Neutrophil (primary cell): ENCODE data around the gene AKAP10.

Source experiments
- H3K27ac ChIP-seq: fragments of 200-600 bp; sonication (generic); 2 replicates; pipeline ENCODE4 v1.5.1; 2016; ENCODE audit warnings: mild to moderate bottlenecking, moderate library complexity
- H3K27me3 ChIP-seq: fragments of 200-600 bp; sonication (generic); 2 replicates; pipeline ENCODE4 v1.6.0; 2016; ENCODE audit warnings: mild to moderate bottlenecking
- H3K36me3 ChIP-seq: fragments of 200-600 bp; sonication (generic); 2 replicates; pipeline ENCODE4 v1.5.1; 2017
- H3K4me1 ChIP-seq, 2 experiments: fragments of 200-600 bp in 1 of 2; sonication (generic) in 1 of 2; 1 replicate in 1 of 2; 2 replicates in 1 of 2; pipeline versions ENCODE4 v1.5.1 to v1.6.1; 2013 to 2016; ENCODE audit warnings: low read depth in 1 of 2, low read length in 1 of 2, mild to moderate bottlenecking in 1 of 2, moderate library complexity in 1 of 2; ENCODE audit not compliant: control insufficient read depth in 1 of 2, insufficient read depth in 1 of 2
- H3K4me3 ChIP-seq, 2 experiments: fragments of 200-600 bp in 1 of 2; sonication (generic) in 1 of 2; 1 replicate in 1 of 2; 2 replicates in 1 of 2; pipeline ENCODE4 v1.5.1; 2013 to 2016; ENCODE audit warnings: low read depth in 1 of 2, low read length in 1 of 2, mild to moderate bottlenecking in 1 of 2, moderate library complexity in 1 of 2
- H3K9me3 ChIP-seq: fragments of 200-600 bp; sonication (generic); 2 replicates; pipeline ENCODE4 v1.5.1; 2016
- CTCF ChIP-seq: fragments of 200-600 bp; sonication (generic); IDR thresholded peaks from 2 replicates; pipeline ENCODE4 v1.5.1; 2016; ENCODE audit warnings: antibody characterized with exemption

AKAP10 gene

DNA sequence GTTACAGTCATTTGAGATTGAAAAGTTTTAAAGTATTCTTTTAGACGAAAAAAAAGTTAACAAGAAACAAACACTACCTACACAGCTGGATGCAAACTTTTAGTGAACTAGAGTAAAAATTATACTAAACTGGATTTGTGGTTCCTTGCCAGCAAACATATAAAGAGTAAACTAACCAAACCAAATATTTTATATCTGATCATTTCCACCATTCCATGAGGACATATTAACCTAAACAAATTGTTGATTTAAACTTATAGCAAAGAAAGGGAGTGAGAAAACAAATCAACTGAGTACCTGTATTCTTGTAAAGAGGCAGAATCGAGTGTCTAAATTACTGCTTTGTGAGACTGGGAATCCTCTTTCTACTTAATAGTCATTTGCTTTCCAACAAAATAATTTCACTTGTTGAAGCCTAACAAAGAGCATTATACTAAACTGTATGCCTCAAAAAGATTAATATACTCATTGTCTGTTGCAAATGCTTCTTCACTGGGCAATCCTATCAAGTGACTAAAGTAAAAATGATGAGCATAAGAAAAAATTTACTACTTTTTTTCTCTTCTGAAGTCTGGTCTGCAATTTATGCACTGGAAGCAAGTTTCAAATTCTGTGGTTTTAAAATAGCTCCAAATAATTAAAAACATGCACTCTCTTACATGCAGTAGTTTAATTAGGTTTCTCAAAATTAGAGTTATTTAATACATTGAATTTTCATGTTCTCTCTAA is 37.5 kb downstream of the AKAP10 start:
- H3K4me1 ChIP-seq: no peaks in the 10 kb centered on the region
- no peak overlapping the region for H3K4me3 ChIP-seq
- peaks cover 87% of the 10 kb centered on the region for H3K36me3 ChIP-seq
- H3K27ac ChIP-seq: no peak overlapping the region
- TF ChIP-seq CTCF: no peak
- no peaks in the 10 kb centered on the region for H3K27me3 ChIP-seq
- H3K9me3 ChIP-seq: no peaks in the 10 kb centered on the region

GRCh38 chr17:19938736-19939135 is 38.9 kb downstream of the AKAP10 start:
- no peak for TF ChIP-seq CTCF
- Histone ChIP-seq H3K4me3 (no peak overlapping the region), H3K27ac (no peak overlapping the region), H3K9me3 (no peaks in the 10 kb centered on the region), H3K36me3 (peaks cover 88% of the 10 kb centered on the region), H3K4me1 (no peaks in the 10 kb centered on the region), H3K27me3 (no peaks in the 10 kb centered on the region)

DNA sequence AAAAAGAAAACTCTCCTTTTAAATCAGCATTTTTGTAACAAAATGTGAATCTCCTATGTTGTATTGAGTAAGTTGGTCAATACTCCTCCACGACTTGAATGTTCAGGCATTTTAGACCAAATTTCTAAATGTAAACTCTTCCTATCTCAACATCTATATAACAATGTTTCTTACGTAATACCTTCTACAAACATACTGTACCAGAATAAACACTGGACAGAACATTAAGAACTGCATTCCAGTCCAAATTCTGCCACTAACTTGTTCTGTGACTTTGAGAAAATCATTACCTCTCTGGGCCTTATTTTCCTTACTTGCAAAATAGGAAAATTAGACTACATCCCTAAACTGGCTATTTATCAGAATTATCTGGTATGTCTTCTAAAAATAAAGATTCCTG is 40.1 kb downstream of the AKAP10 start:
- H3K9me3 ChIP-seq: no peaks in the 10 kb centered on the region
- H3K4me1 ChIP-seq: no peaks in the 10 kb centered on the region
- H3K27me3 ChIP-seq: no peaks in the 10 kb centered on the region
- H3K4me3 ChIP-seq: no peak overlapping the region
- TF ChIP-seq CTCF: no peak
- peaks cover 91% of the 10 kb centered on the region for H3K36me3 ChIP-seq
- no peak overlapping the region for H3K27ac ChIP-seq

DNA sequence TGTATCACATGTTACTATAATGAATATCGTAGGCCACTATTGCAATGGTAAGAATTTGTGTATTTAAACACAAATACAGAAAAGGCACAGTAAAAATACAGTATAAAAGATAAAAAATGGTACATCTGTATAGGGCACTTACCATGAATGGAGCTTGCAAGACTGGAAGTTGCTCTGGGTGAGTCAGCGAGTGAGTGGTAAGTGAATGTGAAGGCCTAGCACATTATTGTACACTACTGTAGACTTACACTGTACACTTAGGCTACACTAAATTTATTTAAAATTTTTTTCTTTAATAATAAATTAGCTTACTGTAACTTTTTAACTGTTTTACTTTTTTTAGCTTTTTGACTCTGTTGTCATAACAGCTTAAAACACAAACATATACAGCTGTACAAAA is 42.5 kb downstream of the AKAP10 start:
- no peaks in the 10 kb centered on the region for H3K4me1 ChIP-seq
- H3K27me3 ChIP-seq: no peaks in the 10 kb centered on the region
- no peak overlapping the region for H3K4me3 ChIP-seq

GRCh38 chr17:19933628-19934027 is 44.0 kb downstream of the AKAP10 start:
- Histone ChIP-seq H3K9me3 (no peaks in the 10 kb centered on the region), H3K27ac (no peak overlapping the region), H3K27me3 (no peaks in the 10 kb centered on the region), H3K4me3 (no peak overlapping the region), H3K4me1 (no peaks in the 10 kb centered on the region), H3K36me3 (peaks cover 97% of the 10 kb centered on the region)
- no peak for TF ChIP-seq CTCF

More for the DNA sequence above, 42.5 kb downstream of the AKAP10 start:
- Histone ChIP-seq H3K36me3 (peaks cover 97% of the 10 kb centered on the region), H3K9me3 (no peaks in the 10 kb centered on the region), H3K27ac (no peak overlapping the region)
- no peak for TF ChIP-seq CTCF
